ENCODE measurements around the gene FGGY. TPM values are rescaled to one million over a fixed set of nuclear protein-coding genes. Genes with fewer than 3 reads are reported as not detected.

Gene FGGY
- total RNA-seq, 1 experiment from 2014 or later = 17.8 TPM

GRCh38 chr1:59271561-59272260, 25.2 kb upstream of the FGGY start:
- no peak for DNase-seq
- H2AFZ ChIP-seq = no peak overlapping the region
- no peaks in the 10 kb centered on the region for H3K36me3 ChIP-seq (ENCODE audit: low read depth)
- no peak overlapping the region for H3K4me3 ChIP-seq
- no peaks in the 10 kb centered on the region for H3K9me2 ChIP-seq (ENCODE audit: insufficient read depth)
- H3F3A ChIP-seq (ENCODE audit: insufficient read depth, low read depth) = no peaks in the 10 kb centered on the region
- intact Hi-C loops (cut with micrococcal nuclease; ENCODE audit: unreplicated experiment) = no loop called here
- no peaks in the 10 kb centered on the region for H3K4me1 ChIP-seq (replicated peaks; ENCODE audit: insufficient read depth)
- H3K79me2 ChIP-seq (ENCODE audit: low read depth) = no peaks in the 10 kb centered on the region
- no peak overlapping the region for H3K27ac ChIP-seq
- CTCF ChIA-PET = no interaction called here
- H3K4me2 ChIP-seq = no peak overlapping the region
- H4K20me1 ChIP-seq (ENCODE audit: insufficient read depth) = no peaks in the 10 kb centered on the region
- BruUV-seq (replicated peaks) = no TSS peak
- no peak for TF ChIP-seq CTCF (conservative IDR thresholded peaks at IDR 0.05)
- TF ChIP-seq EZH2 (IDR thresholded peaks at IDR 0.05; ENCODE audit: low read depth) = no peak
- H3K9me3 ChIP-seq (ENCODE audit: insufficient read depth, low read depth) = no peaks in the 10 kb centered on the region
- POLR2A ChIA-PET (ENCODE audit: unreplicated experiment) = no interaction called here
- no peaks in the 10 kb centered on the region for H3K27me3 ChIP-seq (ENCODE audit: insufficient read depth, low read depth)

GRCh38 chr1:59272507-59272906, 24.4 kb upstream of the FGGY start:
- ChIA-PET POLR2A (ENCODE audit: unreplicated experiment) (no interaction called here), CTCF (no interaction called here)
- Histone ChIP-seq H3F3A (ENCODE audit: insufficient read depth, low read depth) (no peaks in the 10 kb centered on the region), H3K79me2 (ENCODE audit: low read depth) (no peaks in the 10 kb centered on the region), H3K27ac (no peak overlapping the region), H3K4me3 (no peak overlapping the region), H3K4me2 (no peak overlapping the region), H3K9me3 (ENCODE audit: insufficient read depth, low read depth) (no peaks in the 10 kb centered on the region), H3K36me3 (ENCODE audit: low read depth) (no peaks in the 10 kb centered on the region), H2AFZ (no peak overlapping the region), H3K4me1 (replicated peaks; ENCODE audit: insufficient read depth) (no peaks in the 10 kb centered on the region), H4K20me1 (ENCODE audit: insufficient read depth) (no peaks in the 10 kb centered on the region), H3K9me2 (ENCODE audit: insufficient read depth) (no peaks in the 10 kb centered on the region), H3K27me3 (ENCODE audit: insufficient read depth, low read depth) (no peaks in the 10 kb centered on the region)
- DNase-seq = no peak
- no TSS peak for BruUV-seq (replicated peaks)
- TF ChIP-seq CTCF (conservative IDR thresholded peaks at IDR 0.05) (no peak), EZH2 (IDR thresholded peaks at IDR 0.05; ENCODE audit: low read depth) (no peak)
- intact Hi-C loops (cut with micrococcal nuclease; ENCODE audit: unreplicated experiment) = no loop called here

- H3K4me2 ChIP-seq = no peak overlapping the region
- POLR2A ChIA-PET (ENCODE audit: unreplicated experiment) = no interaction called here
- no peaks in the 10 kb centered on the region for H3K27me3 ChIP-seq (ENCODE audit: insufficient read depth, low read depth)
- no peaks in the 10 kb centered on the region for H3K36me3 ChIP-seq (ENCODE audit: low read depth)
- no TSS peak for BruUV-seq (replicated peaks)
- no peak overlapping the region for H3K27ac ChIP-seq
- no peak for TF ChIP-seq EZH2 (IDR thresholded peaks at IDR 0.05; ENCODE audit: low read depth)
- TF ChIP-seq CTCF (conservative IDR thresholded peaks at IDR 0.05) = no peak
- no peaks in the 10 kb centered on the region for H3K4me1 ChIP-seq (replicated peaks; ENCODE audit: insufficient read depth)
- H3K9me2 ChIP-seq (ENCODE audit: insufficient read depth) = no peaks in the 10 kb centered on the region
- intact Hi-C loops (cut with micrococcal nuclease; ENCODE audit: unreplicated experiment) = no loop called here
- no peaks in the 10 kb centered on the region for H3F3A ChIP-seq (ENCODE audit: insufficient read depth, low read depth)
- no peaks in the 10 kb centered on the region for H3K79me2 ChIP-seq (ENCODE audit: low read depth)
- CTCF ChIA-PET = no interaction called here
- no peaks in the 10 kb centered on the region for H3K9me3 ChIP-seq (ENCODE audit: insufficient read depth, low read depth)
- DNase-seq = no peak
- H3K4me3 ChIP-seq = no peak overlapping the region
- H4K20me1 ChIP-seq (ENCODE audit: insufficient read depth) = no peaks in the 10 kb centered on the region
- H2AFZ ChIP-seq = no peak overlapping the region
Observed at GRCh38 chr1:59276439-59276851, 20.4 kb upstream of the FGGY start.
